ENCODE measurements around the gene TMEM41A.
"Not testable (repeated sequence)": the region's sequence is repeated elsewhere in the genome, so short reads cannot be mapped to it uniquely, and the experiment has no call there.

TMEM41A gene

DNA sequence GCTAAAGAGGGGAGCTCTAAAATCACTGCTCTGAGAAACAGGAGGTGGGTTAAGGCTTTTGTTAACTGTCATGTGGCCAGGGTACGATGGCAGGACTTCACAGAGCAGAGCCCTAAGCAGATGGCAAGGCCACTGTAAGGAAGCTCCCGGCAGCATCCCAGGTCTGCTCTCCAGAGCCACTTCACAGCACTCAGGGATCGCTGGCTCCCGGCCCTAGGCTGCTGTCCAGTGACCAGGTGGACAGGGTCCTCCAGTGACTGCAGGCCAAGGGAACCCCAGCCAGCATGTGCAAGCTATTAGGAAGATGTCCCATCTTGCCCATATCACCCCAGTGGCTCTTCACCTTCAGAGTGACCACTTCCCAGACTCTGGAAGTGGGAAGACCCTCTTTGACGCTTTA lies 10.4 kb downstream of the TMEM41A start:
- DNase-seq (ENCODE audit: low read depth) = no peak

DNA sequence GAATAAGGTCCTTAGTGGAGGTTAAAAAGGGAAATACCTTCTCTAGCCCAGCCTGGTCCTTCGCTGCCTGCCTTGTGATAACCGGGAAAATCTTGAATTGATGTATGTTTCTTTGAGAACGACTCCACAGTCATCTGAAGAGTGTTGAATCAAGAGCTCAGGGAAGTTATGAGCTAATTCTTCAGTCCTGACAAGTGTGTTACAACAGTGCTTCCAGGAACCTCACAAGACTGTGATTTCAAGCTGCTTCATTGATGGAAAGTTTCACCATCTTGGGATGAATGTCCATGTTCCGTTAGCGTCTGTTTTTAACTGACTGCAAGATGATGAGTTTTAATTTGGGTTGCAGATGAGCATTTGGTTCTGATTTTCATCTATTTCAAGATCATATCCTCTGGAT lies 12.4 kb downstream of the TMEM41A start:
- no peak for DNase-seq (ENCODE audit: low read depth)

DNA sequence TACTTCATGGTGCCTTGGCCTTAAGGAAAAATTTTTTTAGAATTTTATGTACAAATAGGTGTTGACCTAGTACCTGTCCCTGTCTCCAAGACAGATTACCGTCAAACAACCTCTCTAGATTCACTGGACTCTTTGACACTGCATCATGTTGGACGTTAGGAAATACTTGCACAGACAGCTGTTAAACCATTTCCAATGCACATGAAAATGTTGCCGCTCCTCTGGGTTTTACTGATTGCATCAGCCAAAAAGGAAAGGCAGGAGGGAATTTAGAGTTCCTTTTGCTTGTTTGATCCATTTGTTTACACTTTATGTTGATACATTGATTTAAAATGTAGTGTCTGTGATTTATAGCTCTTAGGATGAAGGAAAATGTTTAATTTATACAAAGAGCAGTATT lies 14.5 kb downstream of the TMEM41A start:
- DNase-seq (ENCODE audit: low read depth) = no peak

DNA sequence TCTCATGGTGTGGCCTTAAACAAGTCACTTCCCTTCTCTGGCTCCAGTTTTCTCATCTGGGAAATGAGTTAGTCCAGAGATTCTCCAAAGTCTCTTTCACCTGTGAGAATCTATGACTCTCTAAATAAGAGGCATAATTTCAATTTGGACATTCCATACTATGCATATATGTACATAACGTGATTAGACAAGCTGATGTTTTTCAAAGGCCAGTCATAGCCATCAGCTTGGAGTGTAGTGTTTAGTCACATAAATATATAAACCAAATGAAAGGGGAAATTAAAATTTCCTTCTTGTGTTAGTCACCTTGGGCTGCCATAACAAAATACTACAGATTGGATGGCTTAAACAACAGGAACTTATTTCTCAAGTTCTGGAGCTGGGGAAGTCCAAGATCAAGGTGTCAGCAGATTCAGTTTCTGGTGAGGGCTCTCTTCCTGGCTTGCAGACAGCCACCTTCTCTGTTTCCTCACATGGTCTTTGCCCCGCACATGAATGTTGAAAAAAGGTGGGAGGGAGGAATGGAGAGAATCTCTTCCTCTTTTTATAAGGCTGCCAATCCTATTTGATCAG lies 19.4 kb downstream of the TMEM41A start:
- DNase-seq (ENCODE audit: low read depth) = no peak

DNA sequence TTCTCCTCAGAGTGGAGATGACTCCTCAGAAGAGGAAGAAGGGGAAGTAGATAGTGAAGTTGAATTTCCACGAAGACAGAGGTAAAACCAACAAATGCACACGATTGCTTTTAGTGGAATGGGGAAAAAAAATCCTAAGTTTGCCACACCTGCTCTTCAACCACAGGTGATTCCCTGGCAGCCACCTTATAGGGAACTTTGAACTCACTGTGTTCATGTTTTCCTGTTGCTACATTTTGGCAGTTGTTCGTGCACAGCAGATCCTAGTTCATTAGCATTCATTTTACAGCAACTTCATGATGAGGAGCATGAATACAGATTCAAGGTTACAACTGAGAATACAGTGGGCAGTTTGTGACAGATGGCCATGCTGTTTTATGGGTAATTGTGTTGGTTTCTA lies 21.5 kb downstream of the TMEM41A start:
- DNase-seq (ENCODE audit: low read depth) = no peak

DNA sequence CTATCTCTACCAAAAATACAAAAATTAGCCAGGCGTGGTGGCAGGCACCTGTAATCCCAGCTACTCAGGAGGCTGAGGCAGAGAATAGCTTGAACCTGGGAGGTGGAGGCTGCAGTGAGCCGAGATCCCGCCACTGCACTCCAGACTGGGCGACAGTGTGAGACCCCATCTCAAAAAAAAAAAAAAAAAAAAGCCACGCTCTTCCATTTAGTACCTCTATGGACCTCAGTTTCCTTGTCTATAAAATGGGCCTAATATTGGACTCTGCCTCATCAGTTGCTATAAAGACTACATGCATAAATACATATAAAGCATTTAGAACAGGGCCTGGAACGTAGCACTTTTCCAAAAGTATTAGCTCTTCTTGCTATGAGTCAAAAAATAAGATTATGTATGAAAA lies 23.9 kb downstream of the TMEM41A start:
- not testable (repeated sequence) for DNase-seq (ENCODE audit: low read depth)

DNA sequence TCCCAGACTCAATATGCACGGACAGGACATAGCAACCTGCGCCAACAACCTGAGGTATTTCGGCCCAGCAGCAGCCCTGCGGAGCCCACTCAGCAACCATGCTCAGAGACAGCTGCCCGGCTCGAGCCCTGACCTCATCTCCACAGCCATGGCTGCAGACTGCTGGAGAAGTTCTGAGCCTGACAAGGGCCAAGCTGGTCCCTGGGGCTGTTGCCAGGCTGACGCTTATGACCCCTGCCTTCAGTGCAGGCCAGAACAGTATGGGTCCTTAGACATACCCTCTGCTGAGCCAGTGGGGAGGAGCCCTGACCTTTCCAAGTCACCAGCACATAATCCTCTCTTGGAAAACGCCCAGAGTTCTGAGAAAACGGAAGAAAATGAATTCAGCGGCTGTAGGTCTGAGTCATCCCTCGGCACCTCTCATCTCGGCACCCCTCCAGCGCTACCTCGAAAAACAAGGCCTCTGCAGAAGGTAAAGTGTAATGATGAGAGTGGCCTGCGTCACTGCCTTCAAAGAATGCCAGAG lies 25.5 kb downstream of the TMEM41A start:
- DNase-seq (ENCODE audit: low read depth) = no peak

DNA sequence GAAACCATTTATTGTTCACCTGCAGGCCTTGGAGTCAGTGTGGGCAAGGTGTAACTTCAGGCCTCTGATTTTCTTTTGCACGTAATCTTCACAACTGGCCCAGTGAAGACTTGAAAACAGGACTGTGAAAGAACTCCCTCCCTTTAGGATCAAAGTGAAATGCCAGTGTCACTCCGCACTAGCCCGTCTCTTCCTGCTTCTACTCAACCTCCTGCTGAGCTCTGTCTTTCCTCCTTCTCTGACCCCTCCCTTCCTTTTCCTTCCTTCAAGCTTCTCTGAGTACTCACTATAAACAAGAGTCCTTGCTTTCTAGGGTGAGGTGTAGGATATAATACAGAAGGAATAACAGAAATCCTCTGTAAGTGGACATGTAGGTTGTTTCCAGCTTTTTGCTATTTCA lies 28.5 kb downstream of the TMEM41A start:
- DNase-seq (ENCODE audit: low read depth) = no peak

DNA sequence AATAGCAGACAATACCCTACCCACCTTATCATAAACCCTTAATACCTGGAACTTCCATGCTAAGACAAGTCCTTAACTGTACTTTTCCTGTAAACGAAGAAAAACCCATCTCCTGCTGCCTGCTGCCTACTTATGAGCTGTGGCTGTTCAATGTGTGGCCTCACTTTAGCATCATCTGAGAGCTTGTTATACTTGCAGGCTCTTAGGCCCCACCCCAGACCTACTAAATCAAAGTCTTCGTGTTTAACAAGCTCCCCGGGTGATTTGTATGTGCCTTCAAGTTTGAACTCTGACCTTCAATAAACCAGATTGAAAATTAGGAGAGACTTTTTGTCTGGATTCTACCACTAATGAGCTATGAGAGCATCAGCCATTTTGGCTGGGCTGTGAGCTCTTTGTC lies 29.3 kb downstream of the TMEM41A start:
- no peak for DNase-seq (ENCODE audit: low read depth)

DNA sequence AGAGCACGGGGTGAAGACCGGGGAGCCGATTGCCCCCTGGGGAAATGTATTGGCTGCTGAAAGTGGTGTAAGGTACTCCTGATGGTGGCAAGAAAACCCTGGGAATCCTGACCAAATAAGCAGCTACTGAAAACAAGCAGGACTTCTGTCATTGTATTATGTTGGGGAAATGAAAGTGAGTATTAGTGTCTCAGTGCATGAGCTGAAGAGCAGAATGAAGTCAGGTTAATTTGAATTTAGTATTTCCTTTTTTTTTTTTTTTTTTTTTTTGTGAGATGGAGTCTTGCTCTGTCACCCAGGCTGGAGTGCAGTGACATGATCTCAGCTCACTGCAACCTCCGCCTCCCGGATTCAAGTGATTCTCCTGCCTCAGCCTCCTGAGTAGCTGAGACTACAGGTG lies 32.7 kb downstream of the TMEM41A start:
- not testable (repeated sequence) for DNase-seq (ENCODE audit: low read depth)

DNA sequence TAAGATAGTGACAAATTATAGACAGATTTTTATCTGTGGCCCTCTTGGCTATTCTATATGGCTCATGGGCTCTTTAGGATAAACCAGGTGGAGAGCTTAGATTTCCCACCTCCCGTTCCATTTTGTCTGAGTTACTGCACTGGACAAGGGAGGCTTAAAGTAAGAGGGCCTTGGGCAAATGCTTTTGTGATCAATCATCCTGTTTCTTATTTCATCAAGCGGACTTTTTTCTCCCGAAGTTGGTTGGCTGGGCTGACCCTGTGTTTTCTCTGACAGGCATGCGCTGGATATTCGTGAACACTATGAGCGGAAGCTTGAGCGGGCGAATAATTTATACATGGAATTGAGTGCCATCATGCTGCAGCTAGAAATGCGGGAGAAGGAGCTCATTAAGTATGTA lies 33.4 kb downstream of the TMEM41A start:
- DNase-seq (ENCODE audit: low read depth) = no peak

DNA sequence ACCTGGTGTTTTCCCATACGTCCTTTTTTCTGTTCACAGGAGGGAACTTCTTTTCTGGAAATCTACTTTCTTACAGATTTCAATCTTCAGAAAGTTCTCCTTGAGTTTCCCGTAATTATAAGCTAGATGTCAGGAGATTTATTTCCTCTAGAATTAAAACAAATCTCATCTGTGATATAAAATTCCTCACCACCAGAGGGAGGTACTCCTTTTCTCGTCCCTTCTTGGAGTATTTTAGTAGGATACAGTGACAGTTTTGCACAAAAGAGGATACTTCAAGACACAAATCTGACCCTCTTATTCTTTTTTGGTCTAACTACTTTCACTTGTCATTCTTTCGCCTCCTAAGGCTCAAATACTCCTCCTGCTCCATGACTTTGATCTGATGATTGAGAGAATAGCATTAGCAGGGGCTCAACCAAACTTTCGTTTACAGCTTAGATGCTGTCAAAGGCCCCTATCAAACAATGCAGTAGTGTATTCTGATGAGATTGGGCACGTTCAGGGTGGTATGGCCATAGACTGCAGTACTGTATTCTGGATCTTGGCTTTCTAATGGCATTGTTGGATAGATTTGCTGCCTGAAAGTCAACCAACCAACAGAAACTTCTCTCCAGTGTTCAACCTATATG lies 38.0 kb downstream of the TMEM41A start:
- DNase-seq (ENCODE audit: low read depth) = no peak

DNA sequence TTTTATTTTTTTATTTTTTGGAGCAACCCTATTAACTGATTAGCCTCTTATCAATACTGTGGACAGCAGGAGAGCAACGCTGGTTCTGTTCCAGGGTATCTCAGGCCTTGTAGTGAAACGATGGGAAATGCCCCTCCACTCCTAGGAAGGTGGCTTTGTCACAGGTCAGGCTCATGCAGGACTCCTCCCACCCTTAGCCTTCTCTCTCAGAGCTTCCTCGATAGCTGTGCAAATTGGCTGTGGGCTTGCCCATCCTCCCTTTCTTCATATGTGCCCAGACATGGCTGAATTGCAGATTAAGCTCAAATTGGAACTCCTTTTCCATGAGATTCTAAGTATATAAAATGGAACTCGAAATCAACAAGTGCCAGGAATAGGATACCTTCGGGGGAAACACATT lies 38.5 kb downstream of the TMEM41A start:
- DNase-seq (ENCODE audit: low read depth) = no peak

DNA sequence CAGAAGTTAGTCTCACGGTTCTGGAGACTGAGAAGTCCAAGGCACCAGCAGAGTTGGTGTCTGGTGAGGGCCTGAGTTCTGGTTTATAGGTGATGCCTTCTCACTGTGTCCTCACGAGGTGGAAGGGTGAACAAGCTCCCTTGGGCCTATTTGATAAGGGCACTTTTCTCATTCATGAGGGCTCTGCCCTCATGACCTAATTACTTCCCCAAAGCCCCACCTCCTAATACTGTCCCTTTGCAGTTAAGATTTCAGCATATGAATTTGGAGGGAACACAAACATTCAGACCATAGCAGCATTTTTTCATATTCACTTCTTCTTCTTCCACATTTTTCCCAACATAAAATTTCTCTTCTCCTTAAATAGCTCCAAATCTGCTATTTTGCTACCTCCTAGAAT lies 41.5 kb downstream of the TMEM41A start:
- DNase-seq (ENCODE audit: low read depth) = no peak

DNA sequence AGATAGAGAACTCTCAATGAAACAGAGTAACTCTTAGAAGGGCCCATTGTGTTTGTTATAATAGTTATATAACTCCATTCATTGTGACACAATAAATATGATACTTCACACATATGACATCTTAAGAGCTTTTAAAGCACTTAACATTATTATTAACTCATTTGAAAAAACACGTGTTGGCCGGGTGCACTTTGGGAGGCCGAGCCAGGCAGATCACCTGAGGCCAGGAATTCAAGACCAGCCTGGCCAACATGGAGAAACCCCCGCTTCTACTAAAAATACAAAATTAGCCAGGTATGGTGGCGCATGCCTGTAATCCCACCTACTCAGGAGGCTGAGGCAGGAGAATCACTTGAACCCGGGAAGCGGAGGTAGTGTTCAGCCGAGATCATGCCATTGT lies 47.4 kb downstream of the TMEM41A start:
- not testable (repeated sequence) for DNase-seq (ENCODE audit: low read depth)

DNA sequence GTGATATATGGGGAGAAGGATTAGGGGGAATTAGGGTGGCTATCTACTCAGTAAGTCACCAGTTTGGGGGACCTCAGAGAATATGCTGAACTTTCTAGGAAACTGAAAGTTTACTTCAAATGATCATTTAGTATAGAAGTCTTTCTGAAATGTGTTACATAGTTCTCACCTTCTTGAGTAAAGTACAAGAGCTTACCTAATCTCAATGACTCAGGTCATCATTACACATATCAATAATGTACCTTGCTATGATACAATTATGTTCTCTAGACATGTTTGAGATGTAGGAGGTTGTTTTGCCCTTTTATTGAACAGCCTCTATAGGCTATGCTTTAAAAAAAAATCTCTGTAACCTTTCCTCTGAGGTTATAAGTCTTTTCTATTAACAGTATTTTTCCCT lies 50.7 kb downstream of the TMEM41A start:
- DNase-seq (ENCODE audit: low read depth) = no peak

DNA sequence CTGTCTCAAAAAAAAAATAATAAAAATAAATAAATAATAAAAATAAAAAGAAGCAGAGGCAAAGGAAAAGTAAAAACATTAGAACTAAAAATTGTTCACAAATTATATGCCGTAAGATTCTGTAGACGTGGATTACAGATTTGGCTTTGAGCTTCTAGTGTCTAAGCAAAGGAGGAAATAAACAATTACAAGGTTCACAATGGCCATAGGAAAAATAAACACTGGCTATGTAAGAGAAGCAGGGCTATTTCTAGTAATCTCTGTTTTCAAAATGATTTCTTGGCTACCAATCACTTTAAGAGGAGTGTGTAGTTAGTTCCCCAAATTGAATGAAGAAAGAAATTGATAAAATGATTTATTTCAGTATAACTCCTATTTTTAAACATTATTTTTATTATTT lies 54.5 kb downstream of the TMEM41A start:
- no peak for DNase-seq (ENCODE audit: low read depth)

DNA sequence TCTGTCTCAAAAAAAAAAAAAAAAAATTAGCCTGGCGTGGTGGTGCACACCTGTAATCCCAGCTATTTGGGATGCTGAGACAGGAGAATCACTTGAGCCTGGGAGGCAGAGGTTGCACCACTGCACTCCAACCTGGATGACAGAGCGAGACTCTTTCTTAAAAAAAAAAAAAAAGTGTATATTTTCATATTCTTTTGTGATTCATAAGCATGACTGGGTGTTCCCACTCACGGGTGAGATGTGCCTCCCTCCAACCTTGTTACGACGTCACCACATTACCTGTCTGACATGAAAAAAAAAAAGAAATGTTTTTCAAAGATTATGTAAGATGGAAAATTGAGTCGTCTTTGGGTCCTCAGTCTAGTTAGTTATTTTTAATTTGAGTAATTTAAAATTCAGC lies 56.8 kb downstream of the TMEM41A start:
- no peak for DNase-seq (ENCODE audit: low read depth)

DNA sequence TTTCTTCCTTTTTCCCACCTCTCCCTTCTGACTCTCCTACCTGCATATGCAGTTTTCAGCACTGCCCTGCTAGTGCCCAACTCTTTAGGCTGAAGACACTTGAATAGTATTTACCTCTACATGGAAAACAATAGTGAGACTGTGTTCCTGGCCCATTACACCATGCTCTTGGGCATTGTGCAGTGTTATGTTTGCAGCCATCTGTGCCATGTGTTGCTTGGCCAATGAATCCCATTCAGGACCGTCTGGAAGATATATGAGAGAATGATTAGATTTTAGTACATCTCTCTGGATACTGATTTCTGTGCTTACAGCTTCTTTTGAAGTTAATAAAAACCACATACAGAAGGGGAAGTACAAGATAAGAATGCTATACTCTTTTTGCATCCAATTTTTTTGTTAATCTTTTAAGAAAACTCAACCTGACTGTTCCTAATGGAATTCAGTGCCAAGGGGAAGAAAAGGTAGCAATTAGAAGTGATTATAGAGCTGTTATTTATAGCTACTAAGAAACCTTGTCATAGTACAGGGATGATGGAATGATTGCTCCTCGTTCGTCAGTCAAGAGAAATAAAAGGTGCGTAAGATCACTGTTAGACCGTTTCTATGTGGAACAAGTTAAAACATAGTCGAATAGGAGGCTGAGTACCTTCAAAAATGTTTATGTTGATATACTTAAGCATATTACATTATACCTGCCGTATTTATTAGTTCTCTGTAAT lies 58.9 kb downstream of the TMEM41A start:
- DNase-seq (ENCODE audit: low read depth) = no peak
